Breast epithelium (tissue), 4 donors: ENCODE data around the gene BFSP1. TPM values are rescaled to one million over a fixed set of nuclear protein-coding genes. Genes with fewer than 3 reads are reported as not detected.
A peak's percentile ranks its signal among the peaks of the same experiment; 100 is the strongest.

Experiments
- DNase-seq, 2 donors: peaks; one replicate each; pipeline ENCODE4 v3.0.0-alpha.2; 2019; ENCODE audit warnings: low spot score in 2 of 2
- H3K27ac ChIP-seq, 2 donors: fragments of 200-600 bp; sonication (generic) in 1 of 2; one replicate each; pipeline ENCODE4 v1.5.1; 2016 to 2019; ENCODE audit warnings: mild to moderate bottlenecking in 1 of 2
- H3K27me3 ChIP-seq, 2 donors: fragments of 200-600 bp; sonication (generic) in 1 of 2; one replicate each; pipeline versions ENCODE4 v1.5.1 to v1.6.0; 2017 to 2019; ENCODE audit warnings: control low read depth in 1 of 2, mild to moderate bottlenecking in 1 of 2
- H3K36me3 ChIP-seq: fragments of 200-600 bp; one replicate; pipeline ENCODE4 v1.5.1; 2019
- H3K4me1 ChIP-seq, 2 donors: fragments of 200-600 bp; sonication (generic); one replicate each; pipeline ENCODE4 v1.5.1; 2016 to 2019; ENCODE audit warnings: control low read depth in 1 of 2
- H3K4me3 ChIP-seq, 3 donors: fragments of 200-600 bp; sonication (generic); 1 replicate in 2 of 3; 2 replicates in 1 of 3; pipeline ENCODE4 v1.5.1; 2016 to 2019; ENCODE audit warnings: mild to moderate bottlenecking in 3 of 3, moderate library complexity in 2 of 3
- H3K9me3 ChIP-seq, 2 donors: fragments of 200-600 bp; sonication (generic) in 1 of 2; one replicate each; pipeline ENCODE4 v1.5.1; 2016 to 2019; ENCODE audit warnings: control low read depth in 1 of 2
- POLR2A ChIP-seq: fragments of 450-650 bp; IDR thresholded peaks from one replicate; pipeline ENCODE4 v1.6.1; 2016; ENCODE audit warnings: antibody characterized with exemption, mild to moderate bottlenecking, moderate library complexity
- POLR2AphosphoS5 ChIP-seq, 3 donors: sonication (generic); formaldehyde crosslinking; IDR thresholded peaks; one replicate each; pipeline ENCODE4 v1.6.1; 2017; ENCODE audit warnings: antibody characterized with exemption in 3 of 3
- intact Hi-C: fragments of 100-400 bp; cut with DNase I; formaldehyde crosslinking; loops from one replicate; pipeline ENCODE4 v1.15.1; 2023; ENCODE audit warnings: low total_unique reads
- total RNA-seq, 3 donors: library from RNA; depleted of rRNA; stranded (reverse); fragments of >200 nt; gene quantifications; one replicate each; pipeline ENCODE4 v1.1.0, GENCODE V29; 2016
- TF ChIP-seq, protein P1 (sequence below), 3 donors: fragments of 450-650 bp; IDR thresholded peaks; one replicate each; pipeline ENCODE4 v1.5.1; 2016 to 2017; ENCODE audit warnings: antibody characterized with exemption in 3 of 3, mild to moderate bottlenecking in 3 of 3, moderate library complexity in 3 of 3

BFSP1 gene
- total RNA-seq, 3 donors from 2014 or later: 0.80 to 2.8 (median 1.6) TPM

GRCh38 chr20:17510548-17510947, 20.6 kb downstream of the BFSP1 start:
- H3K4me3 ChIP-seq: no peak overlapping the region
- intact Hi-C loops: no loop called here
- H3K9me3 ChIP-seq: no peaks in the 10 kb centered on the region
- TF ChIP-seq POLR2A: no peak
- TF ChIP-seq, protein P1, sequence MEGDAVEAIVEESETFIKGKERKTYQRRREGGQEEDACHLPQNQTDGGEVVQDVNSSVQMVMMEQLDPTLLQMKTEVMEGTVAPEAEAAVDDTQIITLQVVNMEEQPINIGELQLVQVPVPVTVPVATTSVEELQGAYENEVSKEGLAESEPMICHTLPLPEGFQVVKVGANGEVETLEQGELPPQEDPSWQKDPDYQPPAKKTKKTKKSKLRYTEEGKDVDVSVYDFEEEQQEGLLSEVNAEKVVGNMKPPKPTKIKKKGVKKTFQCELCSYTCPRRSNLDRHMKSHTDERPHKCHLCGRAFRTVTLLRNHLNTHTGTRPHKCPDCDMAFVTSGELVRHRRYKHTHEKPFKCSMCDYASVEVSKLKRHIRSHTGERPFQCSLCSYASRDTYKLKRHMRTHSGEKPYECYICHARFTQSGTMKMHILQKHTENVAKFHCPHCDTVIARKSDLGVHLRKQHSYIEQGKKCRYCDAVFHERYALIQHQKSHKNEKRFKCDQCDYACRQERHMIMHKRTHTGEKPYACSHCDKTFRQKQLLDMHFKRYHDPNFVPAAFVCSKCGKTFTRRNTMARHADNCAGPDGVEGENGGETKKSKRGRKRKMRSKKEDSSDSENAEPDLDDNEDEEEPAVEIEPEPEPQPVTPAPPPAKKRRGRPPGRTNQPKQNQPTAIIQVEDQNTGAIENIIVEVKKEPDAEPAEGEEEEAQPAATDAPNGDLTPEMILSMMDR (IDR thresholded peaks at IDR 0.05): no peak
- H3K36me3 ChIP-seq: no peaks in the 10 kb centered on the region
- DNase-seq: no peak
- H3K27me3 ChIP-seq: no peaks in the 10 kb centered on the region
- H3K27ac ChIP-seq: no peak overlapping the region
- H3K4me1 ChIP-seq: no peaks in the 10 kb centered on the region

DNA sequence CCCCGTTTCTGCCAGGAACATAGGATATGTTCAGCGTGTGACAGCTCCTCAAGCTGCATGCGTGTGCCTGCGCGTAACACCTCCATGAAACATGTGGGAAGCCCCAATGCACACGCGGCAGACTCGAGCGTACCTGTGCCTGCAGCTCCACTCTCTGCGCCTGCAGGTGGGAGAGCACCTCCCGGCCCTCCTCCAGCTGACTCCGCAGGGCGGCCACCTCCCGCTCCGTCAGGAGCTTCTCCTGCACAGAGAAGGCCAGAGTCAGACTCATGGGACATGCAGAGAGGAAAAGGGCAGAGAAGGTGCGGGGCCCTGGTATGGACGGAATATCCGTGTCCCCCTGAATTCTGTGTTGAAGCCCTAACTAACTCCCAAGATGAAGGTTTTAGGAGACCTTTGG, 22.4 kb downstream of the BFSP1 start:
- intact Hi-C loops: no loop called here
- TF ChIP-seq POLR2AphosphoS5 (IDR thresholded peaks at IDR 0.05) (no peak), POLR2A (no peak)
- TF ChIP-seq, protein P1 (IDR thresholded peaks at IDR 0.05): no peak
- no peaks in the 10 kb centered on the region for H3K9me3 ChIP-seq
- H3K4me3 ChIP-seq: no peak overlapping the region
- H3K27ac ChIP-seq: no peak overlapping the region
- H3K4me1 ChIP-seq: no peaks in the 10 kb centered on the region
- no peaks in the 10 kb centered on the region for H3K27me3 ChIP-seq
- no peak for DNase-seq
- no peaks in the 10 kb centered on the region for H3K36me3 ChIP-seq

GRCh38 chr20:17507531-17507930, 23.6 kb downstream of the BFSP1 start:
- no peak overlapping the region for H3K4me3 ChIP-seq
- no peaks in the 10 kb centered on the region for H3K4me1 ChIP-seq
- intact Hi-C loops: no loop called here
- H3K27ac ChIP-seq: no peak overlapping the region
- no peaks in the 10 kb centered on the region for H3K36me3 ChIP-seq
- H3K27me3 ChIP-seq: no peaks in the 10 kb centered on the region
- no peak for TF ChIP-seq POLR2AphosphoS5 (IDR thresholded peaks at IDR 0.05)
- TF ChIP-seq, protein P1 (IDR thresholded peaks at IDR 0.05): no peak
- TF ChIP-seq POLR2A: no peak
- H3K9me3 ChIP-seq: no peaks in the 10 kb centered on the region
- DNase-seq: no peak

GRCh38 chr20:17507032-17507431, 24.1 kb downstream of the BFSP1 start:
- Histone ChIP-seq H3K9me3 (no peaks in the 10 kb centered on the region), H3K36me3 (no peaks in the 10 kb centered on the region), H3K27me3 (no peaks in the 10 kb centered on the region), H3K4me1 (no peaks in the 10 kb centered on the region), H3K4me3 (no peak overlapping the region), H3K27ac (no peak overlapping the region)
- TF ChIP-seq POLR2A (no peak), POLR2AphosphoS5 (IDR thresholded peaks at IDR 0.05) (no peak)
- TF ChIP-seq, protein P1 (IDR thresholded peaks at IDR 0.05): no peak
- intact Hi-C loops: no loop called here
- DNase-seq: no peak

GRCh38 chr20:17505636-17506517, 25.3 kb downstream of the BFSP1 start:
- TF ChIP-seq POLR2A: no peak
- TF ChIP-seq, protein P1 (IDR thresholded peaks at IDR 0.05): no peak
- TF ChIP-seq POLR2AphosphoS5 (IDR thresholded peaks at IDR 0.05): no peak
- DNase-seq: no peak
- H3K27ac ChIP-seq: no peak overlapping the region
- no peaks in the 10 kb centered on the region for H3K4me1 ChIP-seq
- H3K36me3 ChIP-seq: no peaks in the 10 kb centered on the region
- peak overlapping the region in 2 of 3 donors; percentile 48 to 77 for H3K4me3 ChIP-seq
- no peaks in the 10 kb centered on the region for H3K27me3 ChIP-seq
- intact Hi-C loops: no loop called here
- H3K9me3 ChIP-seq: no peaks in the 10 kb centered on the region
